ENCODE results near the gene MYO5A.

The MYO5A gene

GRCh38 chr15:52385670-52386069 is 143.0 kb downstream of the MYO5A start:
- H3K4me1 ChIP-seq (ENCODE audit: control insufficient read depth in 5 of 5, insufficient read depth in 5 of 5, low read length in 5 of 5), result peaks cover 0 to 10% (median 6%) of the 10 kb centered on the region in 5 donors
- peaks cover 21 to 59% (median 39%) of the 10 kb centered on the region in 5 donors for H3K36me3 ChIP-seq (ENCODE audit: control insufficient read depth in 5 of 5, insufficient read depth in 5 of 5, low read length in 5 of 5)
- H3K27ac ChIP-seq (ENCODE audit: low read depth, low read length), result no peak overlapping the region
- no peak overlapping the region for H3K4me3 ChIP-seq (ENCODE audit: low read depth in 1 of 5, low read length in 5 of 5)
- no peaks in the 10 kb centered on the region for H3K9me3 ChIP-seq (ENCODE audit: control insufficient read depth in 5 of 5, low read length in 5 of 5)
- H3K9ac ChIP-seq (ENCODE audit: low read length in 5 of 5), result no peak overlapping the region
- H3K27me3 ChIP-seq (ENCODE audit: control insufficient read depth in 5 of 5, insufficient read depth in 4 of 5, low read length in 5 of 5), result no peaks in the 10 kb centered on the region

- Histone ChIP-seq H3K27me3 (ENCODE audit: control insufficient read depth in 5 of 5, insufficient read depth in 4 of 5, low read length in 5 of 5) (no peaks in the 10 kb centered on the region), H3K4me3 (ENCODE audit: low read depth in 1 of 5, low read length in 5 of 5) (no peak overlapping the region), H3K4me1 (ENCODE audit: control insufficient read depth in 5 of 5, insufficient read depth in 5 of 5, low read length in 5 of 5) (peaks cover 0 to 5% (median 0%) of the 10 kb centered on the region in 5 donors), H3K9me3 (ENCODE audit: control insufficient read depth in 5 of 5, low read length in 5 of 5) (no peaks in the 10 kb centered on the region), H3K27ac (ENCODE audit: low read depth, low read length) (no peak overlapping the region), H3K9ac (ENCODE audit: low read length in 5 of 5) (no peak overlapping the region), H3K36me3 (ENCODE audit: control insufficient read depth in 5 of 5, insufficient read depth in 5 of 5, low read length in 5 of 5) (peaks cover 23 to 69% (median 50%) of the 10 kb centered on the region in 5 donors)
Measured at GRCh38 chr15:52383100-52383588, 145.5 kb downstream of the MYO5A start.

- Histone ChIP-seq H3K27me3 (ENCODE audit: control insufficient read depth in 5 of 5, insufficient read depth in 4 of 5, low read length in 5 of 5) (no peaks in the 10 kb centered on the region), H3K4me1 (ENCODE audit: control insufficient read depth in 5 of 5, insufficient read depth in 5 of 5, low read length in 5 of 5) (peaks cover 0 to 5% (median 0%) of the 10 kb centered on the region in 5 donors), H3K4me3 (ENCODE audit: low read depth in 1 of 5, low read length in 5 of 5) (no peak overlapping the region), H3K36me3 (ENCODE audit: control insufficient read depth in 5 of 5, insufficient read depth in 5 of 5, low read length in 5 of 5) (peaks cover 19 to 66% (median 48%) of the 10 kb centered on the region in 5 donors), H3K27ac (ENCODE audit: low read depth, low read length) (no peak overlapping the region), H3K9ac (ENCODE audit: low read length in 5 of 5) (no peak overlapping the region), H3K9me3 (ENCODE audit: control insufficient read depth in 5 of 5, low read length in 5 of 5) (no peaks in the 10 kb centered on the region)
Measured at GRCh38 chr15:52382647-52383046, 146.0 kb downstream of the MYO5A start.

GRCh38 chr15:52379395-52380106 is 149.1 kb downstream of the MYO5A start:
- Histone ChIP-seq H3K4me3 (ENCODE audit: low read depth in 1 of 5, low read length in 5 of 5) (no peak overlapping the region), H3K27me3 (ENCODE audit: control insufficient read depth in 5 of 5, insufficient read depth in 4 of 5, low read length in 5 of 5) (no peaks in the 10 kb centered on the region), H3K27ac (ENCODE audit: low read depth, low read length) (no peak overlapping the region), H3K9me3 (ENCODE audit: control insufficient read depth in 5 of 5, low read length in 5 of 5) (peaks cover 0 to 1% (median 0%) of the 10 kb centered on the region in 5 donors), H3K9ac (ENCODE audit: low read length in 5 of 5) (no peak overlapping the region), H3K4me1 (ENCODE audit: control insufficient read depth in 5 of 5, insufficient read depth in 5 of 5, low read length in 5 of 5) (peaks cover 0 to 5% (median 0%) of the 10 kb centered on the region in 5 donors), H3K36me3 (ENCODE audit: control insufficient read depth in 5 of 5, insufficient read depth in 5 of 5, low read length in 5 of 5) (peaks cover 35 to 78% (median 59%) of the 10 kb centered on the region in 5 donors)

GRCh38 chr15:52378746-52379394 is 149.8 kb downstream of the MYO5A start:
- Histone ChIP-seq H3K9me3 (ENCODE audit: control insufficient read depth in 5 of 5, low read length in 5 of 5) (peaks cover 0 to 4% (median 0%) of the 10 kb centered on the region in 5 donors), H3K36me3 (ENCODE audit: control insufficient read depth in 5 of 5, insufficient read depth in 5 of 5, low read length in 5 of 5) (peaks cover 41 to 75% (median 60%) of the 10 kb centered on the region in 5 donors), H3K4me3 (ENCODE audit: low read depth in 1 of 5, low read length in 5 of 5) (no peak overlapping the region), H3K27me3 (ENCODE audit: control insufficient read depth in 5 of 5, insufficient read depth in 4 of 5, low read length in 5 of 5) (no peaks in the 10 kb centered on the region), H3K27ac (ENCODE audit: low read depth, low read length) (no peak overlapping the region), H3K9ac (ENCODE audit: low read length in 5 of 5) (no peak overlapping the region), H3K4me1 (ENCODE audit: control insufficient read depth in 5 of 5, insufficient read depth in 5 of 5, low read length in 5 of 5) (peaks cover 0 to 5% (median 0%) of the 10 kb centered on the region in 5 donors)

- H3K9me3 ChIP-seq (ENCODE audit: control insufficient read depth in 5 of 5, low read length in 5 of 5), result peaks cover 0 to 4% (median 0%) of the 10 kb centered on the region in 5 donors
- H3K9ac ChIP-seq (ENCODE audit: low read length in 5 of 5), result no peak overlapping the region
- H3K36me3 ChIP-seq (ENCODE audit: control insufficient read depth in 5 of 5, insufficient read depth in 5 of 5, low read length in 5 of 5), result peaks cover 38 to 70% (median 48%) of the 10 kb centered on the region in 5 donors
- no peak overlapping the region for H3K4me3 ChIP-seq (ENCODE audit: low read depth in 1 of 5, low read length in 5 of 5)
- H3K4me1 ChIP-seq (ENCODE audit: control insufficient read depth in 5 of 5, insufficient read depth in 5 of 5, low read length in 5 of 5), result peaks cover 0 to 4% (median 0%) of the 10 kb centered on the region in 5 donors
- H3K27me3 ChIP-seq (ENCODE audit: control insufficient read depth in 5 of 5, insufficient read depth in 4 of 5, low read length in 5 of 5), result no peaks in the 10 kb centered on the region
- H3K27ac ChIP-seq (ENCODE audit: low read depth, low read length), result no peak overlapping the region
Measured at GRCh38 chr15:52370010-52370409, 158.7 kb downstream of the MYO5A start.

GRCh38 chr15:52369455-52369854 is 159.2 kb downstream of the MYO5A start:
- Histone ChIP-seq H3K4me3 (ENCODE audit: low read depth in 1 of 5, low read length in 5 of 5) (no peak overlapping the region), H3K27ac (ENCODE audit: low read depth, low read length) (no peak overlapping the region), H3K9ac (ENCODE audit: low read length in 5 of 5) (no peak overlapping the region), H3K27me3 (ENCODE audit: control insufficient read depth in 5 of 5, insufficient read depth in 4 of 5, low read length in 5 of 5) (no peaks in the 10 kb centered on the region), H3K4me1 (ENCODE audit: control insufficient read depth in 5 of 5, insufficient read depth in 5 of 5, low read length in 5 of 5) (peaks cover 0 to 4% (median 0%) of the 10 kb centered on the region in 5 donors), H3K36me3 (ENCODE audit: control insufficient read depth in 5 of 5, insufficient read depth in 5 of 5, low read length in 5 of 5) (peaks cover 33 to 68% (median 45%) of the 10 kb centered on the region in 5 donors), H3K9me3 (ENCODE audit: control insufficient read depth in 5 of 5, low read length in 5 of 5) (peaks cover 0 to 2% (median 0%) of the 10 kb centered on the region in 5 donors)

GRCh38 chr15:52369030-52369429 is 159.7 kb downstream of the MYO5A start:
- Histone ChIP-seq H3K36me3 (ENCODE audit: control insufficient read depth in 5 of 5, insufficient read depth in 5 of 5, low read length in 5 of 5) (peaks cover 29 to 69% (median 41%) of the 10 kb centered on the region in 5 donors), H3K27me3 (ENCODE audit: control insufficient read depth in 5 of 5, insufficient read depth in 4 of 5, low read length in 5 of 5) (no peaks in the 10 kb centered on the region), H3K9ac (ENCODE audit: low read length in 5 of 5) (no peak overlapping the region), H3K4me3 (ENCODE audit: low read depth in 1 of 5, low read length in 5 of 5) (no peak overlapping the region), H3K4me1 (ENCODE audit: control insufficient read depth in 5 of 5, insufficient read depth in 5 of 5, low read length in 5 of 5) (peaks cover 0 to 4% (median 0%) of the 10 kb centered on the region in 5 donors), H3K27ac (ENCODE audit: low read depth, low read length) (no peak overlapping the region), H3K9me3 (ENCODE audit: control insufficient read depth in 5 of 5, low read length in 5 of 5) (no peaks in the 10 kb centered on the region)

GRCh38 chr15:52368402-52368801 is 160.3 kb downstream of the MYO5A start:
- no peaks in the 10 kb centered on the region for H3K9me3 ChIP-seq (ENCODE audit: control insufficient read depth in 5 of 5, low read length in 5 of 5)
- H3K4me1 ChIP-seq (ENCODE audit: control insufficient read depth in 5 of 5, insufficient read depth in 5 of 5, low read length in 5 of 5), result peaks cover 0 to 4% (median 0%) of the 10 kb centered on the region in 5 donors
- H3K27me3 ChIP-seq (ENCODE audit: control insufficient read depth in 5 of 5, insufficient read depth in 4 of 5, low read length in 5 of 5), result no peaks in the 10 kb centered on the region
- no peak overlapping the region for H3K4me3 ChIP-seq (ENCODE audit: low read depth in 1 of 5, low read length in 5 of 5)
- H3K9ac ChIP-seq (ENCODE audit: low read length in 5 of 5), result peak overlapping the region in 1 of 5 donors; percentile 35
- no peak overlapping the region for H3K27ac ChIP-seq (ENCODE audit: low read depth, low read length)
- peaks cover 32 to 70% (median 37%) of the 10 kb centered on the region in 5 donors for H3K36me3 ChIP-seq (ENCODE audit: control insufficient read depth in 5 of 5, insufficient read depth in 5 of 5, low read length in 5 of 5)

- Histone ChIP-seq H3K36me3 (ENCODE audit: control insufficient read depth in 5 of 5, insufficient read depth in 5 of 5, low read length in 5 of 5) (peaks cover 21 to 55% (median 31%) of the 10 kb centered on the region in 5 donors), H3K9me3 (ENCODE audit: control insufficient read depth in 5 of 5, low read length in 5 of 5) (no peaks in the 10 kb centered on the region), H3K9ac (ENCODE audit: low read length in 5 of 5) (no peak overlapping the region), H3K27me3 (ENCODE audit: control insufficient read depth in 5 of 5, insufficient read depth in 4 of 5, low read length in 5 of 5) (no peaks in the 10 kb centered on the region), H3K4me3 (ENCODE audit: low read depth in 1 of 5, low read length in 5 of 5) (no peak overlapping the region), H3K4me1 (ENCODE audit: control insufficient read depth in 5 of 5, insufficient read depth in 5 of 5, low read length in 5 of 5) (peaks cover 0 to 8% (median 4%) of the 10 kb centered on the region in 5 donors), H3K27ac (ENCODE audit: low read depth, low read length) (peak overlapping the region; percentile 2)
Measured at GRCh38 chr15:52362497-52362896, 166.2 kb downstream of the MYO5A start.

All from subcutaneous abdominal adipose tissue (tissue), 5 donors.